ENCODE results near the gene PRKCSH. TPM values are rescaled to one million over a fixed set of nuclear protein-coding genes. Genes with fewer than 3 reads are reported as not detected.

Gene PRKCSH
- total and polyA plus RNA-seq, 2 donors (not counting 1 experiment from before 2014, with no cell fraction given) = 259 to 402 TPM

- DNase-seq (no peak), ATAC-seq (ENCODE audit: low read depth) (no peak)
- no peaks in the 10 kb centered on the region for H3K4me1 ChIP-seq (ENCODE audit: control insufficient read depth in 2 of 2, insufficient read depth in 2 of 2, low read length in 2 of 2)
- peaks cover 60% of the 10 kb centered on the region for H4K20me1 ChIP-seq (ENCODE audit: control insufficient read depth, insufficient read depth, low read length, poor library complexity, severe bottlenecking)
- ChIA-PET CTCF (interaction anchor here (1.0 to 4.2 kb wide), 9 partner anchors 10 to 318 kb away, joined by 3 to 27 read pairs (median 4); partner anchors contain the start of genes PRKCSH and SWSAP1), POLR2A (interaction anchor here (0.7 kb wide), 1 partner anchor 153 kb away, joined by 3 read pairs; no protein-coding TSS in a partner anchor)
- peaks cover 0 to 90% of the 10 kb centered on the region in 2 experiments for H3K36me3 ChIP-seq (replicated peaks in 1 of 2; ENCODE audit: control extremely low read depth in 1 of 2, control insufficient read depth in 1 of 2, extremely low read depth in 1 of 2, insufficient read depth in 2 of 2, low read length in 1 of 2)
- Mint-ChIP-seq H3K27me3 (no peaks in the 10 kb centered on the region), H3K4me3 (no peak overlapping the region), H3K27ac (no peak overlapping the region), H3K4me1 (peaks cover 4% of the 10 kb centered on the region), H3K9me3 (ENCODE audit: insufficient read depth) (no peaks in the 10 kb centered on the region)
- no peaks in the 10 kb centered on the region for H3K27me3 ChIP-seq (replicated peaks in 1 of 4; ENCODE audit: control extremely low read depth in 1 of 4, control insufficient read depth in 3 of 4, insufficient read depth in 4 of 4, low read length in 3 of 4)
- WGBS (ENCODE audit: insufficient coverage) = 95% methylated on average over 11 of the region's 13 CpGs
- no peak overlapping the region for H3K9ac ChIP-seq (ENCODE audit: low read length)
- no peaks in the 10 kb centered on the region for H3K9me3 ChIP-seq (ENCODE audit: control extremely low read depth in 1 of 3, control insufficient read depth in 2 of 3, insufficient read depth in 1 of 3, low read length in 2 of 3)
- peaks cover 11% of the 10 kb centered on the region for H3K79me2 ChIP-seq (ENCODE audit: control insufficient read depth, insufficient read depth, low read length)
- no peak overlapping the region for H3K4me2 ChIP-seq (replicated peaks; ENCODE audit: low read depth, low read length, poor library complexity, severe bottlenecking)
- no peak overlapping the region for H2AFZ ChIP-seq (ENCODE audit: insufficient read depth, low read depth, low read length, poor library complexity, severe bottlenecking)
- TF ChIP-seq EZH2 (IDR thresholded peaks at IDR 0.05; ENCODE audit: borderline replicate concordance, insufficient read depth, low read depth, low read length, poor library complexity, severe bottlenecking) (no peak), CTCF (IDR thresholded peaks at IDR 0.05) (no peak)
- no peak overlapping the region for H3K27ac ChIP-seq (ENCODE audit: low read length in 2 of 2)
- no peak overlapping the region for H3K4me3 ChIP-seq (ENCODE audit: control extremely low read depth in 1 of 5, extremely low read depth in 1 of 5, insufficient read depth in 1 of 5, low read depth in 2 of 5, low read length in 4 of 5)
- intact Hi-C loops (cut with micrococcal nuclease) = no loop called here
These were observed 9.7 kb downstream of the PRKCSH start for GRCh38 chr19:11445141-11445540.

GRCh38 chr19:11446271-11446651 is 10.8 kb downstream of the PRKCSH start:
- Histone ChIP-seq H2AFZ (ENCODE audit: insufficient read depth, low read depth, low read length, poor library complexity, severe bottlenecking) (no peak overlapping the region), H3K36me3 (replicated peaks in 1 of 2; ENCODE audit: control extremely low read depth in 1 of 2, control insufficient read depth in 1 of 2, extremely low read depth in 1 of 2, insufficient read depth in 2 of 2, low read length in 1 of 2) (peaks cover 0 to 81% of the 10 kb centered on the region in 2 experiments), H3K27ac (ENCODE audit: low read length in 2 of 2) (no peak overlapping the region), H3K4me1 (ENCODE audit: control insufficient read depth in 2 of 2, insufficient read depth in 2 of 2, low read length in 2 of 2) (no peaks in the 10 kb centered on the region), H3K9ac (ENCODE audit: low read length) (no peak overlapping the region), H3K27me3 (replicated peaks in 1 of 4; ENCODE audit: control extremely low read depth in 1 of 4, control insufficient read depth in 3 of 4, insufficient read depth in 4 of 4, low read length in 3 of 4) (no peaks in the 10 kb centered on the region), H3K4me2 (replicated peaks; ENCODE audit: low read depth, low read length, poor library complexity, severe bottlenecking) (no peak overlapping the region), H3K9me3 (ENCODE audit: control extremely low read depth in 1 of 3, control insufficient read depth in 2 of 3, insufficient read depth in 1 of 3, low read length in 2 of 3) (no peaks in the 10 kb centered on the region), H4K20me1 (ENCODE audit: control insufficient read depth, insufficient read depth, low read length, poor library complexity, severe bottlenecking) (peaks cover 54% of the 10 kb centered on the region), H3K79me2 (ENCODE audit: control insufficient read depth, insufficient read depth, low read length) (peaks cover 5% of the 10 kb centered on the region), H3K4me3 (ENCODE audit: control extremely low read depth in 1 of 5, extremely low read depth in 1 of 5, insufficient read depth in 1 of 5, low read depth in 2 of 5, low read length in 4 of 5) (no peak overlapping the region)
- Mint-ChIP-seq H3K9me3 (ENCODE audit: insufficient read depth) (no peaks in the 10 kb centered on the region), H3K27me3 (no peaks in the 10 kb centered on the region), H3K27ac (no peak overlapping the region), H3K4me1 (no peaks in the 10 kb centered on the region), H3K4me3 (no peak overlapping the region)
- no peak for ATAC-seq (ENCODE audit: low read depth)
- intact Hi-C loops (cut with micrococcal nuclease) = no loop called here
- 97% methylated on average over 14 of the region's 14 CpGs for WGBS (ENCODE audit: insufficient coverage)
- DNase-seq = peak; percentile 15
- CTCF ChIA-PET = interaction anchor here (0.6 to 4.2 kb wide), 8 partner anchors 24 to 155 kb away, joined by 3 to 27 read pairs (median 5); partner anchors contain the start of gene SWSAP1
- POLR2A ChIA-PET = no interaction called here
- no peak for TF ChIP-seq CTCF (IDR thresholded peaks at IDR 0.05)
- no peak for TF ChIP-seq EZH2 (IDR thresholded peaks at IDR 0.05; ENCODE audit: borderline replicate concordance, insufficient read depth, low read depth, low read length, poor library complexity, severe bottlenecking)
